HCT116 (cell line): ENCODE measurements around the gene ADAM17.
"Not testable (repeated sequence)": the region's sequence is repeated elsewhere in the genome, so short reads cannot be mapped to it uniquely, and the experiment has no call there.

Experiments used
- EZH2 ChIP-seq: fragments of 200-600 bp; sonication (generic); IDR thresholded peaks from 2 replicates; pipeline ENCODE4 v1.6.1; 2017; ENCODE audit warnings: antibody characterized with exemption, mixed run types
- EZH2phosphoT487 ChIP-seq: fragments of 200-600 bp; IDR thresholded peaks from 2 replicates; pipeline ENCODE4 v1.6.1; 2018; ENCODE audit warnings: antibody characterized with exemption, borderline replicate concordance
- POLR2A ChIP-seq: IDR thresholded peaks from 2 replicates; pipeline ENCODE4 v1.7.0; 2011; ENCODE audit warnings: borderline replicate concordance; ENCODE audit not compliant: insufficient read depth, insufficient read length; ENCODE audit errors: extremely low read depth
- SIN3A ChIP-seq: IDR thresholded peaks from 2 replicates; pipeline ENCODE4 v1.6.1; 2012; ENCODE audit warnings: low read depth
- SRF ChIP-seq: IDR thresholded peaks from 2 replicates; pipeline ENCODE4 v1.6.1; 2012; ENCODE audit warnings: low read depth
- ZNF274 ChIP-seq: fragments of 200-500 bp; sonication (Bioruptor generic); IDR thresholded peaks from 2 replicates; pipeline ENCODE4 v1.6.1; 2014; ENCODE audit warnings: mild to moderate bottlenecking, low read depth, low read length, inconsistent platforms
- TF ChIP-seq, protein P1 (sequence below), 3 experiments: fragments of 200-600 bp in 1 of 3; sonication (generic) in 1 of 3; IDR thresholded peaks in 2 of 3; conservative IDR thresholded peaks in 1 of 3; 2 replicates each; pipeline ENCODE4 v1.5.1; 2012 to 2017; ENCODE audit warnings: low read depth in 2 of 3, low read length in 2 of 3, antibody characterized with exemption in 1 of 3, borderline replicate concordance in 1 of 3, control low read depth in 1 of 3, mild to moderate bottlenecking in 1 of 3, mixed read lengths in 1 of 3, mixed run types in 1 of 3, moderate library complexity in 1 of 3; ENCODE audit not compliant: insufficient read depth in 1 of 3
- TF ChIP-seq, protein P2 (sequence below): IDR thresholded peaks from 2 replicates; pipeline ENCODE4 v1.6.1; 2012
- TF ChIP-seq, protein P3 (sequence below): IDR thresholded peaks from 2 replicates; pipeline ENCODE4 v1.6.1; 2011; ENCODE audit warnings: mild to moderate bottlenecking, low read length, moderate library complexity; ENCODE audit not compliant: insufficient replicate concordance; ENCODE audit errors: extremely low read depth

DNA sequence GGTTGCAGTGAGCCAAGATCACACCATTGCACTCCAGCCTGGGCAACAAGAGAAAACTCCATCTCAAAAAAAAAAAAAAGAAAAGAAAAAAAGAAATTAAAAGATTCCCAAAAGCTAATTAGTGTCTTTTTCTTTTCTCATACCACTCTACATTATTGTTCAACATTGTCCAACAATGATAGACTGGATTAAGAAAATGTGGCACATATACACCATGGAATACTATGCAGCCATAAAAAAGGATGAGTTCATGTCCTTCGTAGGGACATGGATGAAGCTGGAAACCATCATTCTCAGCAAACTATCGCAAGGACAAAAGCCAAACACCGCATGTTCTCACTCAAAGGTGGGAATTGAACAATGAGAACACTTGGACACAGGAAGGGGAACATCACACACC, 41.7 kb downstream of the ADAM17 start:
- TF ChIP-seq SIN3A, SRF, ZNF274, POLR2A, EZH2, EZH2phosphoT487: not testable (repeated sequence)
- TF ChIP-seq, protein P1, sequence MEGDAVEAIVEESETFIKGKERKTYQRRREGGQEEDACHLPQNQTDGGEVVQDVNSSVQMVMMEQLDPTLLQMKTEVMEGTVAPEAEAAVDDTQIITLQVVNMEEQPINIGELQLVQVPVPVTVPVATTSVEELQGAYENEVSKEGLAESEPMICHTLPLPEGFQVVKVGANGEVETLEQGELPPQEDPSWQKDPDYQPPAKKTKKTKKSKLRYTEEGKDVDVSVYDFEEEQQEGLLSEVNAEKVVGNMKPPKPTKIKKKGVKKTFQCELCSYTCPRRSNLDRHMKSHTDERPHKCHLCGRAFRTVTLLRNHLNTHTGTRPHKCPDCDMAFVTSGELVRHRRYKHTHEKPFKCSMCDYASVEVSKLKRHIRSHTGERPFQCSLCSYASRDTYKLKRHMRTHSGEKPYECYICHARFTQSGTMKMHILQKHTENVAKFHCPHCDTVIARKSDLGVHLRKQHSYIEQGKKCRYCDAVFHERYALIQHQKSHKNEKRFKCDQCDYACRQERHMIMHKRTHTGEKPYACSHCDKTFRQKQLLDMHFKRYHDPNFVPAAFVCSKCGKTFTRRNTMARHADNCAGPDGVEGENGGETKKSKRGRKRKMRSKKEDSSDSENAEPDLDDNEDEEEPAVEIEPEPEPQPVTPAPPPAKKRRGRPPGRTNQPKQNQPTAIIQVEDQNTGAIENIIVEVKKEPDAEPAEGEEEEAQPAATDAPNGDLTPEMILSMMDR (IDR thresholded peaks at IDR 0.05 in 2 of 3, conservative IDR thresholded peaks at IDR 0.05 in 1 of 3; ENCODE audit: borderline replicate concordance in 1 of 3, insufficient read depth in 1 of 3, low read depth in 2 of 3, low read length in 2 of 3), result not testable (repeated sequence)
- TF ChIP-seq, protein P2, sequence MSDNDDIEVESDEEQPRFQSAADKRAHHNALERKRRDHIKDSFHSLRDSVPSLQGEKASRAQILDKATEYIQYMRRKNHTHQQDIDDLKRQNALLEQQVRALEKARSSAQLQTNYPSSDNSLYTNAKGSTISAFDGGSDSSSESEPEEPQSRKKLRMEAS, result not testable (repeated sequence)
- TF ChIP-seq, protein P3, sequence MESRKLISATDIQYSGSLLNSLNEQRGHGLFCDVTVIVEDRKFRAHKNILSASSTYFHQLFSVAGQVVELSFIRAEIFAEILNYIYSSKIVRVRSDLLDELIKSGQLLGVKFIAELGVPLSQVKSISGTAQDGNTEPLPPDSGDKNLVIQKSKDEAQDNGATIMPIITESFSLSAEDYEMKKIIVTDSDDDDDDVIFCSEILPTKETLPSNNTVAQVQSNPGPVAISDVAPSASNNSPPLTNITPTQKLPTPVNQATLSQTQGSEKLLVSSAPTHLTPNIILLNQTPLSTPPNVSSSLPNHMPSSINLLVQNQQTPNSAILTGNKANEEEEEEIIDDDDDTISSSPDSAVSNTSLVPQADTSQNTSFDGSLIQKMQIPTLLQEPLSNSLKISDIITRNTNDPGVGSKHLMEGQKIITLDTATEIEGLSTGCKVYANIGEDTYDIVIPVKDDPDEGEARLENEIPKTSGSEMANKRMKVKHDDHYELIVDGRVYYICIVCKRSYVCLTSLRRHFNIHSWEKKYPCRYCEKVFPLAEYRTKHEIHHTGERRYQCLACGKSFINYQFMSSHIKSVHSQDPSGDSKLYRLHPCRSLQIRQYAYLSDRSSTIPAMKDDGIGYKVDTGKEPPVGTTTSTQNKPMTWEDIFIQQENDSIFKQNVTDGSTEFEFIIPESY, result not testable (repeated sequence)
